ENCODE measurements around the gene TMEM212. TPM values are rescaled to one million over a fixed set of nuclear protein-coding genes. Genes with fewer than 3 reads are reported as not detected.

The TMEM212 gene
- total RNA-seq, 1 donor from 2014 or later = not detected

DNA sequence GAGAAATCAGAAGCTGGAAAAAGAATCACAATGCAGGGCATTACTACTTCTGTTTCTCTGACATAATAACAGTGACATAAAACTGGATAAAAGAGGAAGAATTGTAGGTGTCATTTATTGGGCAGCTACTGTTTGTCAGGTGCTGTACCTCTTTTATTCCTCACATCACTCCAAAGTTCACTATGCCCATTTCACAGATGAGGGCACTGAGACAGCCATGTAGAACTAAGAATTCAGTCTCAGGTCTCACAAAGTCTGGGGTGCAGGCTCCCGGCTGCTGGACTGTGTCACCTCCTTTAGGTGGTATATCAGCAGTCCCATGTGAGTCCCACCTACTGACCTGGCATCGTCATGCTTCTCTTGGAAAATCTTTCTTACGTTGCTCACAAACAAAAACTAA, 20.8 kb downstream of the TMEM212 start:
- Histone ChIP-seq H3K27ac (no peak overlapping the region), H3K4me1 (peaks cover 5 to 12% of the 10 kb centered on the region in 2 donors), H3K9me3 (no peaks in the 10 kb centered on the region), H3K36me3 (no peaks in the 10 kb centered on the region), H3K4me3 (no peak overlapping the region), H3K27me3 (no peaks in the 10 kb centered on the region)
- TF ChIP-seq, protein P1, sequence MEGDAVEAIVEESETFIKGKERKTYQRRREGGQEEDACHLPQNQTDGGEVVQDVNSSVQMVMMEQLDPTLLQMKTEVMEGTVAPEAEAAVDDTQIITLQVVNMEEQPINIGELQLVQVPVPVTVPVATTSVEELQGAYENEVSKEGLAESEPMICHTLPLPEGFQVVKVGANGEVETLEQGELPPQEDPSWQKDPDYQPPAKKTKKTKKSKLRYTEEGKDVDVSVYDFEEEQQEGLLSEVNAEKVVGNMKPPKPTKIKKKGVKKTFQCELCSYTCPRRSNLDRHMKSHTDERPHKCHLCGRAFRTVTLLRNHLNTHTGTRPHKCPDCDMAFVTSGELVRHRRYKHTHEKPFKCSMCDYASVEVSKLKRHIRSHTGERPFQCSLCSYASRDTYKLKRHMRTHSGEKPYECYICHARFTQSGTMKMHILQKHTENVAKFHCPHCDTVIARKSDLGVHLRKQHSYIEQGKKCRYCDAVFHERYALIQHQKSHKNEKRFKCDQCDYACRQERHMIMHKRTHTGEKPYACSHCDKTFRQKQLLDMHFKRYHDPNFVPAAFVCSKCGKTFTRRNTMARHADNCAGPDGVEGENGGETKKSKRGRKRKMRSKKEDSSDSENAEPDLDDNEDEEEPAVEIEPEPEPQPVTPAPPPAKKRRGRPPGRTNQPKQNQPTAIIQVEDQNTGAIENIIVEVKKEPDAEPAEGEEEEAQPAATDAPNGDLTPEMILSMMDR (IDR thresholded peaks at IDR 0.05) = no peak
- no peak for DNase-seq (ENCODE audit: low spot score in 2 of 2)
- intact Hi-C loops (cut with DNase I) = no loop called here

DNA sequence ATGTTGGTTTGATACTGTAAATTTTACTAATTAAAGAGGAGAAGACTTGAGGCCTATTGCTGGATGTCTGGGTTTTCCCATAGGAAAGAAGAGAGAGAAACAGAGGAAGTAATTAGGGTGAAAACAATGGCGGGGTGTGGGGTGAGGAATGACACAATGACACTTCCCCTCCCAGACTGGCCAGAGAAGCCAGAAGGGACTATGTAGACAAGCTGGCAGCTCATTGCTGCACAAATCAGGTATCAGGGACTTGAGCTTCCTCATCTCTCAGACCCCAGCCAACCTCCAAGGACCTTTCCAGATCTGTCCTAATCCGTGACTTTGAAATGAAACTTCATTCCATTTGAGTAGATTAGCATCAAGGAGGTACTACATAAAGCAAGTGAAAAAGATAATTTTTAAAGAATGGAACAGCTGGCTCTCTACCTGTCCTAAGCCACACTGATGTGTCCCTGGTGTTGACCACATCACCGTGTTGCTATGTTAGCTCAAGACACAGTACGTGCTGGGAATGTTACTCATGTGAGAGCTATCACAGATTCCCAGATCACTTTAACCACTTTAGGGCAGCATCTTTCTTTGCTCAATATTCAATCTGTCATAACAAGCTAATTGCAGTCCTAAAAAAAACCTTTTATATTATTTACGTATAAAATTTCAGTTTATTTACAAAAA, 22.2 kb downstream of the TMEM212 start:
- DNase-seq (ENCODE audit: low spot score in 2 of 2) = no peak
- no peaks in the 10 kb centered on the region for H3K27me3 ChIP-seq
- H3K4me3 ChIP-seq = no peak overlapping the region
- intact Hi-C loops (cut with DNase I) = no loop called here
- no peak overlapping the region for H3K27ac ChIP-seq
- no peaks in the 10 kb centered on the region for H3K36me3 ChIP-seq
- no peaks in the 10 kb centered on the region for H3K9me3 ChIP-seq
- TF ChIP-seq, protein P1 (IDR thresholded peaks at IDR 0.05) = no peak
- H3K4me1 ChIP-seq = peaks cover 5 to 12% of the 10 kb centered on the region in 2 donors

DNA sequence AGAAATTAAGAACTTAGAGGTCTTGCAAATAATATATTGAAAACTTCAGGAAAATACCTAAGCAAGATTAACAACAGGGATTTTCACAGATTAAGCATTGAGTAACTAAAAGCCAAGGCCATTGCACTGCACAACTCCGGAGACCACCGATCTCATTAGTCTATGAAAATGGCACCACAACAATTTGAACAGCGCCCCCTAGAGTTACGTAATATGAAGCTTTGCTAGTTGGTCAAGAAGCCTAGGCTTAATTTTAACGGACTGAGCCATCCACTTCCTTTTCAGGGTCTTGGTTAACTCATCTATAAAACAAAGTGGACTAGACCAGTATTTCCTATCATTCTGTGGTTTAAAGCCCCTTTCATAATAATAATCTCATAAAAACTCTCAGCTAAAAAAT, 24.8 kb downstream of the TMEM212 start:
- no peaks in the 10 kb centered on the region for H3K27me3 ChIP-seq
- TF ChIP-seq, protein P1 (IDR thresholded peaks at IDR 0.05) = peak in 1 of 3 experiments; percentile 14
- no peaks in the 10 kb centered on the region for H3K4me1 ChIP-seq
- DNase-seq (ENCODE audit: low spot score in 2 of 2) = no peak
- H3K9me3 ChIP-seq = no peaks in the 10 kb centered on the region
- H3K36me3 ChIP-seq = no peaks in the 10 kb centered on the region
- no peak overlapping the region for H3K4me3 ChIP-seq
- H3K27ac ChIP-seq = no peak overlapping the region
- intact Hi-C loops (cut with DNase I) = no loop called here

DNA sequence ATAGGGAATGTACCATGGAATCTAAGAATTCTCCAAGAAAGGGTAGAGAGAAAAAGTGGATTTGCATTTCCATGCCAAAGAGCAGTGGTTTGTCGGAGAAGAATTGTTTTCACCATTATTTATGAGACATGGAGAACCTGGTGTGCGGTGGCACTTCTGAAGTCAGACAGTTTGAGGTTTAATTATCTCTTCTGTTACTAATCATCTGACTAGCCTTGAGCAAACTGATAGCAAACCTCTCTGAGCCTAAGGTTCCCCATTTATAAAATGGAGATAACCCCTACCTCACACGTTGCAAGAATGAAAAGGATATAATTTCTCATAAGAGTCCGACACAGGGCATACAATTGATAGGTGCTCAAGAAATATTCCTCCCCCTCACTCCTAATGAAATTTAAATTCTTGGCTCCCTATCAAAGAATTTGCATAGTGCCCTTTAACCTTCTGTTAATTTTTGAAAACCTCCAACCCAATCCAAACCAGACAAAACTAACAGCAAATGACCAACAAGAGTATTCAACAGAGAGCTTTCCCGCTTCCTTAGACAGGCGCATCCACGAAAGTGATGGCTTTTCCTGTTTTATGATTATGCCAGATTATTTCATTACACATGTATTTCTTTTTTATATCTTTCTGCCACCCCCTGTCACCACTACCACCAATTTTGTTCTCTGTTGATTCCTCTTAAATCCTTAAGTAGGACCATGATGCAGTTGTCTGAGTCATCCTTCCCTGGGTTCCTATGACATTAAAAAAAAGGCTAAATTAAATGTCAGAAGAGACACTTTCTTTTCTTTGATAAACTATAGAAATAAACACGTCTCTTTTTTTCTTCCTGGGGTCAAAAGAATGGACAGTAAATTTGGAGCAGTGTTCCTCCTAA, 28.5 kb downstream of the TMEM212 start:
- Histone ChIP-seq H3K4me3 (no peak overlapping the region), H3K27ac (no peak overlapping the region), H3K27me3 (no peaks in the 10 kb centered on the region), H3K4me1 (peaks cover 10 to 13% of the 10 kb centered on the region in 2 donors), H3K9me3 (no peaks in the 10 kb centered on the region), H3K36me3 (no peaks in the 10 kb centered on the region)
- TF ChIP-seq, protein P1 (IDR thresholded peaks at IDR 0.05) = no peak
- intact Hi-C loops (cut with DNase I) = loop anchor here (10.0 kb wide), 2 partner anchors 163 to 453 kb away; partner anchors contain the start of gene FNDC3B
- no peak for DNase-seq (ENCODE audit: low spot score in 2 of 2)

DNA sequence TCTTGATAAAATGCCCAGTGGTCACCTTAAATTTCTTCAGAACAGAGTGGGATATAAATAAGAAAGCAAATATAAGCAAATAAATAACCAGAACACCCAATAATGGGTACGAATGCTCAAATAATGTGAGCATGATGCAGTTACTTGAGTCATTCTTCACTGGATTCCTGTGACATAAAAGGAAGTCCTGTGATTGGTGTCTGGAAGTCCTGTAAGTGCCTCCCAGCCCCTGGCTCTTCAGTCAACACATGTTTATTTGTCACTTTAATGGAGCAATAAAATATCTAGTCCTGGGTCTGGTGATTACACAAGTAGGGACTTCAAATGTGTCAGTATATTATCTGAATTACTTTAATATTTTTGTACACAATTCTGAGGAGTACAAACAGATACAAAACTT, 30.4 kb downstream of the TMEM212 start:
- no peaks in the 10 kb centered on the region for H3K36me3 ChIP-seq
- peaks cover 10 to 18% of the 10 kb centered on the region in 2 donors for H3K4me1 ChIP-seq
- no peak for DNase-seq (ENCODE audit: low spot score in 2 of 2)
- TF ChIP-seq, protein P1 (IDR thresholded peaks at IDR 0.05) = no peak
- no peaks in the 10 kb centered on the region for H3K27me3 ChIP-seq
- H3K27ac ChIP-seq = peak overlapping the region; percentile 56 to 70
- H3K4me3 ChIP-seq = no peak overlapping the region
- H3K9me3 ChIP-seq = no peaks in the 10 kb centered on the region
- intact Hi-C loops (cut with DNase I) = loop anchor here (10.0 kb wide), 2 partner anchors 161 to 451 kb away; partner anchors contain the start of gene FNDC3B

All from ascending aorta (tissue), 2 donors.